Small intestine (tissue), 7 donors: ENCODE data around the gene DNPH1. TPM values are rescaled to one million over a fixed set of nuclear protein-coding genes. Genes with fewer than 3 reads are reported as not detected.

Experiments
- DNase-seq, 2 donors: peaks; one replicate each; pipeline versions ENCODE4 v3.0.0 to v3.0.0-alpha.2; 2013
- FAIRE-seq: peaks from 2 replicates; lab custom pipeline; 2012; peaks lifted over from hg19 to GRCh38; lab: Jason Lieb, UNC
- H3K27ac ChIP-seq, 3 donors: one replicate each; pipeline ENCODE4 v1.5.1; 2013; ENCODE audit warnings: low read length in 2 of 3, mild to moderate bottlenecking in 2 of 3, control low read depth in 1 of 3, inconsistent platforms in 1 of 3, low read depth in 1 of 3, moderate library complexity in 1 of 3
- H3K27me3 ChIP-seq, 3 donors: one replicate each; pipeline ENCODE4 v1.6.1; 2013; ENCODE audit warnings: low read length in 3 of 3, inconsistent platforms in 1 of 3; ENCODE audit not compliant: control insufficient read depth in 3 of 3, insufficient read depth in 3 of 3
- H3K36me3 ChIP-seq, 3 donors: one replicate each; pipeline ENCODE4 v1.6.1; 2013; ENCODE audit warnings: low read length in 3 of 3, inconsistent platforms in 1 of 3, low read depth in 1 of 3, mild to moderate bottlenecking in 1 of 3, moderate library complexity in 1 of 3; ENCODE audit not compliant: control insufficient read depth in 3 of 3, insufficient read depth in 2 of 3
- H3K4me1 ChIP-seq, 3 donors: one replicate each; pipeline ENCODE4 v1.6.1; 2013; ENCODE audit warnings: low read length in 2 of 3, inconsistent platforms in 1 of 3, low read depth in 1 of 3, mild to moderate bottlenecking in 1 of 3, moderate library complexity in 1 of 3; ENCODE audit not compliant: control insufficient read depth in 3 of 3, insufficient read depth in 2 of 3
- H3K4me3 ChIP-seq, 3 donors: one replicate each; pipeline ENCODE4 v1.5.1; 2013; ENCODE audit warnings: low read length in 3 of 3, control low read depth in 1 of 3, inconsistent platforms in 1 of 3, low read depth in 1 of 3, mild to moderate bottlenecking in 1 of 3, moderate library complexity in 1 of 3
- H3K9me3 ChIP-seq, 2 donors: one replicate each; pipeline ENCODE4 v1.6.1; 2013; ENCODE audit warnings: low read depth in 1 of 2, low read length in 1 of 2; ENCODE audit not compliant: control insufficient read depth in 2 of 2, insufficient read depth in 1 of 2
- WGBS, 3 donors: extraction: QIAGEN DNeasy Blood & Tissue Kit; methylation state at CpG; one replicate each; pipeline ENCODE4 v1.1.7; 2013; 5-methylcytosine and 5-hydroxymethylcytosine counted together
- polyA plus RNA-seq, 4 donors: library from polyadenylated mRNA; stranded (reverse) in 3 of 4; unstranded in 1 of 4; fragments of 200-250 nt in 3 of 4; fragments of 120-200 nt in 1 of 4; gene quantifications; one replicate each; pipeline versions ENCODE4 v1.2.1 to v1.2.3, GENCODE V29; 2013
- donor health status: healthy with polysubstance abuse.
- donor health status: control.
- donor health status: control.
- donor health status: Bipolar disorder and iron deficiency.
- donor health status: healthy.

Gene DNPH1
- polyA plus RNA-seq, 4 donors, result 192 to 370 (median 327) TPM

DNA sequence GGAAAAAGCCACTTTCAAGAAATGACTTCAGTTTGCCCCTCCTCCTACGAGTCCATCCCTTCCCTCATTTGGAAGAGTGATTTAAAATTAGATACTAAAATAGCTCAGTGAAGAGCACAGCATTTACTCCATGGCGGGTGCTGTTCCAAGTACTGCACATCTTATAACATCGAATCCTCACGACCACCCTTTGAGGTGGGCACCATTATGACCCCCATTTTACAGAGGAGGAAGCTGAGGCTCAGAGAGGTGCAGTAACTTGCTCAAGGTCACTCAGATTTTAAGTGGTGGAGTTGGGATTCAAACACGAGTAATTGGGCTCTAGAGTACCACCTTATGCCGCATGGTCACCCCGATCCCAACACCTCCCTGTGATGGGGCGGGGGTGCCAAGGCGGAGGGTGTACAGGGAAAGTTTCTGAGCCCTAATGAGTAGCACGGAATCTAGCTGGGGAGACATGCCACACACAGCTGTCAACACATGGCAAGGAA is 39.5 kb upstream of the DNPH1 start:
- FAIRE-seq (no peak), DNase-seq (no peak)
- Histone ChIP-seq H3K27me3 (no peaks in the 10 kb centered on the region), H3K4me1 (peaks cover 11 to 91% (median 12%) of the 10 kb centered on the region in 3 donors), H3K27ac (peak overlapping the region; percentile 89 to 98 (median 96)), H3K9me3 (no peaks in the 10 kb centered on the region), H3K36me3 (peaks cover 0 to 5% (median 0%) of the 10 kb centered on the region in 3 donors), H3K4me3 (peak overlapping the region in 1 of 3 donors; percentile 33)
- WGBS, 3 donors, result 63 to 69% (median 69%) methylated on average over 10 of the region's 10 CpGs

DNA sequence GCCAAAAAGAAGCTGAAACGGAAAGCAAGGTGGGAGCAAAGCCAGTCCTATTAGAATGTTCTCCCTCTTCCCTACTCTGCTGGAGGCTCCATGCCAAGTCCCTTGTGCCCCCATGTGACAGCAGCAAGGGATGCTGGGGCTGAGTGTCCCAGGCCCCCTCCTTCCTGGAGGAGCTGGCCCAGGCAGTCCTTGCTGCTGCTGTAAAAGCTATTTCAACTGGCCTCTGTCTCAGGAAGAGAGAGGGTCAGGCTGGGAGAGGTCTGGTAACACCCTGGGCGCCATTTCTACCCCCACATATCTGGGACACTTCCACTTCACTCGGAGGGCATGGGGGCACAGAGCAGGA is 39.0 kb upstream of the DNPH1 start:
- H3K4me3 ChIP-seq, result no peak overlapping the region
- H3K27me3 ChIP-seq, result no peaks in the 10 kb centered on the region
- 51 to 68% (median 61%) methylated on average over 3 of the region's 3 CpGs for WGBS, 3 donors
- peak overlapping the region; percentile 61 to 98 (median 96) for H3K27ac ChIP-seq
- H3K4me1 ChIP-seq, result peaks cover 11 to 90% (median 12%) of the 10 kb centered on the region in 3 donors
- H3K9me3 ChIP-seq, result no peaks in the 10 kb centered on the region
- FAIRE-seq (no peak), DNase-seq (peak in 1 of 2 donors; percentile 57)
- H3K36me3 ChIP-seq, result peaks cover 0 to 5% (median 0%) of the 10 kb centered on the region in 3 donors

DNA sequence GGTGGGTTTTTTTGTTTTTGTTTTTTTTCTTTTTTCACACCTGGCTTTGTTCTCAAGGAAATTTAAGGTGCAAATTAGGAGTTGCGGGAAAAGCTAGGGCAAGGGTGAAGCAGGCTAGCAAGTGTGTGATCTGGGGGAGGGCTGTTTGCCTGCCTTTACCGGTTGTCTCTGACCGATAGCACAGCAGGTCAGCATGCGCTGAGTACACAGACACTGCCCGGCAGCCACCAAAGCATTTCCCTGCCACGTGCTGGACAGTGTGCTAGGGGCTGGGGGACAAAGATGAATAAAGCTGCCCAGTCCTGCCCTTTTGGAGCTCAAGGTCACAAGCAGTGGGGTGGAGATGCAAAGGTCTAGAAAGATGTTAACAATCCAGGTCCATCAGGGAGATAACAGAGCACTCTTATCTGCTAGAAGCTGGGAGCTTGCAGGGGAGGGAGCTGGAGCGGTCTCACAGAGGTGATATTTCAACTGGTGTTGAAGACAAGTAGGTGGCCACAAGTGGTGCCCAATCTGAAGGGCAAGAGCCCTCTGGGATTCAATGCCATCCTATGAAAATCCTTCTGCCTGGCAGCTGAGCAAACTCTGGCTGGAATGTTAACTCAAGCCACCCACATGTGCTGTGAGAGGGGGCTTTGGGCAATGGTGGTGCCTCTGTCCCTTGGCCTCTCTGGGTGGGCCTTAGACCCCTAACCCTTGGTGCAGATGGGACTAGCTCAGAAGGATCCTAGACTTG is 38.5 kb upstream of the DNPH1 start:
- H3K27ac ChIP-seq, result peak overlapping the region; percentile 13 to 98 (median 96)
- peaks cover 0 to 8% (median 0%) of the 10 kb centered on the region in 3 donors for H3K36me3 ChIP-seq
- WGBS, 3 donors, result 25 to 64% (median 36%) methylated on average over 7 of the region's 7 CpGs
- no peaks in the 10 kb centered on the region for H3K27me3 ChIP-seq
- peak; percentile 78 to 89 for DNase-seq
- no peak for FAIRE-seq
- no peak overlapping the region for H3K4me3 ChIP-seq
- H3K4me1 ChIP-seq, result peaks cover 11 to 89% (median 12%) of the 10 kb centered on the region in 3 donors
- H3K9me3 ChIP-seq, result no peaks in the 10 kb centered on the region

DNA sequence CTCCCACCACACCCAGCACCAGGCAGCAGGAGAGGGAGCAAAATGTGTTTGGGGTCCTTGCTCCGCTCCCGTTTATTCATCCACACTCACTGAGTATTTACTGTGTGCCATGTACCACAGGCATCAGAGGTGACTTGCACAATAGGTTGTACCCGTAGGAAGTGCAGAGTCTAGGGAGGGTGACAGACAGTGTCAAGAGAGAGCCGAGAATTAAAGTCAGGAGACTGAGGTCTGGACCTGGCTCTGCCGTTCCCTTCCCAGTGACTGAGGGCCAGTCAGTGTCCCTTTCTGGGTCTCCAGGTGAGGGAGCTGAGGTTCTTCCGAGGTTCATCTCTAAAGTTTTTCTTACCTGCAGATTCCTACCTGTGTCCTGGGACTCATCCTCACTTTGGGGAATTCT is 36.3 kb upstream of the DNPH1 start:
- FAIRE-seq (no peak), DNase-seq (no peak)
- no peak overlapping the region for H3K4me3 ChIP-seq
- H3K27ac ChIP-seq, result peak overlapping the region in 1 of 3 donors; percentile 2
- peaks cover 4 to 80% (median 11%) of the 10 kb centered on the region in 3 donors for H3K4me1 ChIP-seq
- no peaks in the 10 kb centered on the region for H3K9me3 ChIP-seq
- H3K27me3 ChIP-seq, result no peaks in the 10 kb centered on the region
- peaks cover 0 to 8% (median 0%) of the 10 kb centered on the region in 3 donors for H3K36me3 ChIP-seq
- 85 to 90% (median 86%) methylated on average over 6 of the region's 6 CpGs for WGBS, 3 donors

DNA sequence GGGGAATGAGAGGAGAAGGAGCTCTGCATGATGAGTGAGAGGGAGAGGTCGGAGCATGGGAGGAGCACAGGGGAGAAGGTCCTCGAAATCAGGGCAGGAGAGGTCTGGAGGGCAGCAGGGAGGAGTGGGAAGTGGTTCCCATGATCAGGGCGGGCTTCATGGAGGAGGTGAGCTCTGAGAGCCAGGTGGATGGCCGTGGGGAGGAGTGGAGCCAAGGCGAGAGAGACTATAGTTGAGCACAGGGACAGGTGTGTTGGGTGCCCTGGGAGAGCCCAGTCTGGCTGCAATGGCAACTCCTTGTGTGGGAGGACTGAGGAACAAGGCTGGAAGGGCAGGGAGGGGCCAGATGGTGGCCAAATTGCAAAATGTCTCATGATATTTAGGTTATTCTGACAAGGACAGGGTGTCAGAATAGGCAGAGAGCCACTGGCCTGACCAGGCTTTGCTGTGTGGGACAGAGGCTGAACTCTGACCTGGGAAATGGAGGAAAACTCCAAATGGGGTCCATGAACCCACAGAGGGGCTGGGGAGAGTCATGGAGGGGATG is 35.4 kb upstream of the DNPH1 start:
- H3K27me3 ChIP-seq, result no peaks in the 10 kb centered on the region
- DNase-seq, result no peak
- H3K9me3 ChIP-seq, result no peaks in the 10 kb centered on the region
- peaks cover 4 to 71% (median 9%) of the 10 kb centered on the region in 3 donors for H3K4me1 ChIP-seq
- no peak overlapping the region for H3K4me3 ChIP-seq
- H3K27ac ChIP-seq, result no peak overlapping the region
- peaks cover 0 to 8% (median 0%) of the 10 kb centered on the region in 3 donors for H3K36me3 ChIP-seq
- no peak for FAIRE-seq
- WGBS, 3 donors, result 73 to 84% (median 75%) methylated on average over 5 of the region's 5 CpGs

DNA sequence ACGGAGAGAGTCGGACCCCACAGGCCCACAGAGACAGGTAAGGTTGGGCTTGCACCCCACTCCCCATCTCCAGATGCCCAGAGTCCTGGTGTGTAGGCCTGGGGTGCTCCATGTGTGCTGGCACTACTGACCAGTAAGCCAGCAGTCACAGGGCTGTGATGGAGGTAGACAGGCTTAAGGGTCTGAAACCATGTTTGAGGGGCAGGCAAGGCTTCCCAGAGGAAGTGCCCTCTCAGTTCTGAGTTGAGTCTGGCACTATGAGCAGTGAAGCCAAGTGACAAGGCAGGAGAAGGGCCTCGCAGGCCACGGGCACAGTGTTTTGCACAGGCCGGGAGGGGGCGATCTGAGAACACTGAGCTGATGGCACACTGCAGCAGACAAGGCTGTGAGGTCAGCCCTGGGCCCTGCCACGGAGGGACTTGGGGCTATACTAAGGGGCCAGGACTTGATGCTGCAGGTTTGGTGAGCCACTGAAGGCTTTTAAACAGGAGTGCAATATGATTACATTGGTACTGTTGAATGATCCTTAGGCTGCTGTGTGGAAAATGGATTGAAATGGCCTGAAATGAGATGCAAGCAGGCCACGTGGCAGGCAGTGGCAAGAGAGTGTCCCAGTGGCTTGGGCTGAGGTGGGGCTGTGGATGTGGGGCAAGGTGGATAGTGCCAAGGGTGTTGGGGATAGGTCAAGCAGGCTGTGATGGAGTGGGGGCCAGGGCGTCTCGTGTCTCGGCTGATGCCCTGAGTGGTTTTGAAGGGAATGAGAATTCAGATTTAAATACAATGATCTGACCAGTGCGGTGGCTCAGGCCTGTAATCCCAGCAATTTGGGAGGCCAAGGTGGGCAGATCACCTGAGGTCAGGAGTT is 34.3 kb upstream of the DNPH1 start:
- Histone ChIP-seq H3K36me3 (peaks cover 0 to 8% (median 0%) of the 10 kb centered on the region in 3 donors), H3K27me3 (no peaks in the 10 kb centered on the region), H3K4me3 (no peak overlapping the region), H3K9me3 (no peaks in the 10 kb centered on the region), H3K4me1 (peaks cover 4 to 60% (median 6%) of the 10 kb centered on the region in 3 donors), H3K27ac (no peak overlapping the region)
- WGBS, 3 donors, result 48 to 52% (median 50%) methylated on average over 12 of the region's 12 CpGs
- FAIRE-seq, result no peak
- DNase-seq, result peak; percentile 87 to 88

DNA sequence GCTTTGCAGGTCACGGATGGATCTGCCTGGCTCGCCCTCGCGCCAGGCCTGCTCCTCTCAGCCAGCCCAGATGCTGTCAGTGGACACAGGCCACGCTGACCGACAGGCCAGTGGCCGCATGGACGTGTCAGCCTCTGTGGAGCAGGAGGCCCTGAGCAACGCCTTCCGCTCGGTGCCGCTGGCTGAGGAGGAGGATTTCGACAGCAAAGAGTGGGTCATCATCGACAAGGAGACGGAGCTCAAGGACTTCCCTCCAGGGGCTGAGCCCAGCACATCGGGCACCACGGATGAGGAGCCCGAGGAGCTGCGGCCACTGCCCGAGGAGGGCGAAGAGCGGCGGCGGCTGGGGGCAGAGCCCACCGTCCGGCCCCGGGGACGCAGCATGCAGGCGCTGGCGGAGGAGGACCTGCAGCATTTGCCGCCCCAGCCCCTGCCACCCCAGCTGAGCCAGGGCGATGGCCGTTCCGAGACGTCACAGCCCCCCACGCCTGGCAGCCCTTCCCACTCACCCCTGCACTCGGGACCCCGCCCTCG is 33.6 kb upstream of the DNPH1 start:
- Histone ChIP-seq H3K4me3 (no peak overlapping the region), H3K27ac (peak overlapping the region in 1 of 3 donors; percentile 75), H3K9me3 (no peaks in the 10 kb centered on the region), H3K27me3 (no peaks in the 10 kb centered on the region), H3K36me3 (peaks cover 0 to 8% (median 0%) of the 10 kb centered on the region in 3 donors), H3K4me1 (peaks cover 0 to 53% (median 0%) of the 10 kb centered on the region in 3 donors)
- 88 to 90% (median 89%) methylated on average over 23 to 39 of the region's 39 CpGs for WGBS, 3 donors
- DNase-seq, result no peak
- no peak for FAIRE-seq
